ENCODE measurements around the gene RAPGEFL1. TPM values are rescaled to one million over a fixed set of nuclear protein-coding genes. Genes with fewer than 3 reads are reported as not detected.

The RAPGEFL1 gene
- total RNA-seq, 4 donors from 2014 or later, result 1.5 to 5.4 (median 2.9) TPM

GRCh38 chr17:40158438-40159013 lies 18.7 kb upstream of the RAPGEFL1 start:
- WGBS, result 80% methylated on average over 3 of the region's 3 CpGs
- TF ChIP-seq POLR2AphosphoS5 (IDR thresholded peaks at IDR 0.05) (no peak), CTCF (IDR thresholded peaks at IDR 0.05) (no peak), POLR2A (IDR thresholded peaks at IDR 0.05; ENCODE audit: low read depth) (no peak), EP300 (IDR thresholded peaks at IDR 0.05) (no peak)
- Histone ChIP-seq H3K4me1 (peaks cover 19 to 32% (median 23%) of the 10 kb centered on the region in 4 donors), H3K4me3 (no peak overlapping the region), H3K36me3 (peaks cover 18 to 90% (median 47%) of the 10 kb centered on the region in 4 donors), H3K27ac (replicated peaks in 1 of 4) (peak overlapping the region in 2 of 4 donors; percentile 18 to 47), H3K9me3 (no peaks in the 10 kb centered on the region), H3K27me3 (no peaks in the 10 kb centered on the region)
- intact Hi-C loops (cut with DNase I), result no loop called here
- no peak for DNase-seq (ENCODE audit: extremely low spot score)

- no peak overlapping the region for H3K27ac ChIP-seq (replicated peaks in 1 of 4)
- H3K4me1 ChIP-seq, result peaks cover 19 to 28% (median 23%) of the 10 kb centered on the region in 4 donors
- TF ChIP-seq CTCF (IDR thresholded peaks at IDR 0.05) (no peak), POLR2AphosphoS5 (IDR thresholded peaks at IDR 0.05) (no peak), POLR2A (IDR thresholded peaks at IDR 0.05; ENCODE audit: low read depth) (no peak), EP300 (IDR thresholded peaks at IDR 0.05) (no peak)
- 82% methylated on average over 6 of the region's 6 CpGs for WGBS
- H3K4me3 ChIP-seq, result no peak overlapping the region
- no peaks in the 10 kb centered on the region for H3K9me3 ChIP-seq
- H3K36me3 ChIP-seq, result peaks cover 28 to 90% (median 48%) of the 10 kb centered on the region in 4 donors
- intact Hi-C loops (cut with DNase I), result no loop called here
- no peaks in the 10 kb centered on the region for H3K27me3 ChIP-seq
- DNase-seq (ENCODE audit: extremely low spot score), result no peak
These were observed 17.8 kb upstream of the RAPGEFL1 start for GRCh38 chr17:40159456-40159855.

- Histone ChIP-seq H3K4me3 (no peak overlapping the region), H3K27ac (replicated peaks in 1 of 4) (peak overlapping the region; percentile 68 to 72 (median 70)), H3K4me1 (peaks cover 0 to 18% (median 14%) of the 10 kb centered on the region in 4 donors), H3K9me3 (no peaks in the 10 kb centered on the region), H3K27me3 (no peaks in the 10 kb centered on the region), H3K36me3 (peaks cover 75 to 100% (median 91%) of the 10 kb centered on the region in 4 donors)
- no peak for DNase-seq (ENCODE audit: extremely low spot score)
- intact Hi-C loops (cut with DNase I), result loop anchor here (2.0 to 5.0 kb wide), 2 partner anchors 55 to 150 kb away; partner anchors contain the start of gene CSF3
- TF ChIP-seq EP300 (IDR thresholded peaks at IDR 0.05) (no peak), POLR2AphosphoS5 (IDR thresholded peaks at IDR 0.05) (no peak), CTCF (IDR thresholded peaks at IDR 0.05) (no peak), POLR2A (IDR thresholded peaks at IDR 0.05; ENCODE audit: low read depth) (no peak)
- WGBS, result 83% methylated on average over 3 of the region's 3 CpGs
These were observed 9.5 kb upstream of the RAPGEFL1 start for GRCh38 chr17:40167685-40168261.

GRCh38 chr17:40168262-40168832 lies 8.9 kb upstream of the RAPGEFL1 start:
- 39% methylated on average over 11 of the region's 11 CpGs for WGBS
- peaks cover 69 to 100% (median 88%) of the 10 kb centered on the region in 4 donors for H3K36me3 ChIP-seq
- H3K4me3 ChIP-seq, result no peak overlapping the region
- TF ChIP-seq EP300 (IDR thresholded peaks at IDR 0.05) (no peak), CTCF (IDR thresholded peaks at IDR 0.05) (peak; percentile 83 to 95 (median 85)), POLR2A (IDR thresholded peaks at IDR 0.05; ENCODE audit: low read depth) (no peak), POLR2AphosphoS5 (IDR thresholded peaks at IDR 0.05) (peak; percentile 42 to 61)
- H3K4me1 ChIP-seq, result peaks cover 0 to 18% (median 14%) of the 10 kb centered on the region in 4 donors
- DNase-seq (ENCODE audit: extremely low spot score), result no peak
- H3K27ac ChIP-seq (replicated peaks in 1 of 4), result peak overlapping the region; percentile 68 to 72 (median 70)
- H3K27me3 ChIP-seq, result no peaks in the 10 kb centered on the region
- no peaks in the 10 kb centered on the region for H3K9me3 ChIP-seq
- intact Hi-C loops (cut with DNase I), result loop anchor here (2.0 to 5.0 kb wide), 2 partner anchors 56 to 151 kb away; partner anchors contain the start of gene CSF3
